Measurements from ENCODE around the gene ADCK1. TPM values are rescaled to one million over a fixed set of nuclear protein-coding genes. Genes with fewer than 3 reads are reported as not detected.
"Not testable (repeated sequence)": the region's sequence is repeated elsewhere in the genome, so short reads cannot be mapped to it uniquely, and the experiment has no call there.

The ADCK1 gene, protein sequence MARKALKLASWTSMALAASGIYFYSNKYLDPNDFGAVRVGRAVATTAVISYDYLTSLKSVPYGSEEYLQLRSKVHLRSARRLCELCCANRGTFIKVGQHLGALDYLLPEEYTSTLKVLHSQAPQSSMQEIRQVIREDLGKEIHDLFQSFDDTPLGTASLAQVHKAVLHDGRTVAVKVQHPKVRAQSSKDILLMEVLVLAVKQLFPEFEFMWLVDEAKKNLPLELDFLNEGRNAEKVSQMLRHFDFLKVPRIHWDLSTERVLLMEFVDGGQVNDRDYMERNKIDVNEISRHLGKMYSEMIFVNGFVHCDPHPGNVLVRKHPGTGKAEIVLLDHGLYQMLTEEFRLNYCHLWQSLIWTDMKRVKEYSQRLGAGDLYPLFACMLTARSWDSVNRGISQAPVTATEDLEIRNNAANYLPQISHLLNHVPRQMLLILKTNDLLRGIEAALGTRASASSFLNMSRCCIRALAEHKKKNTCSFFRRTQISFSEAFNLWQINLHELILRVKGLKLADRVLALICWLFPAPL
- 1 to 10 TPM; 4.2 to 5.6 (median 4.5) TPM for polyA plus RNA-seq

- WGBS, 3 donors = 0 to 1% (median 1%) methylated on average over 62 to 66 of the region's 66 CpGs
- peak within 1 kb of the TSS; percentile 85 for H3K27ac ChIP-seq (ENCODE audit: low read depth, low read length)
Observed at GRCh38 chr14:77799863-77800730, at the start of gene ADCK1. ADCK1 (plus strand) TSS chr14:77800109; CDS start chr14:77818979, 18,870 bp downstream.

DNA sequence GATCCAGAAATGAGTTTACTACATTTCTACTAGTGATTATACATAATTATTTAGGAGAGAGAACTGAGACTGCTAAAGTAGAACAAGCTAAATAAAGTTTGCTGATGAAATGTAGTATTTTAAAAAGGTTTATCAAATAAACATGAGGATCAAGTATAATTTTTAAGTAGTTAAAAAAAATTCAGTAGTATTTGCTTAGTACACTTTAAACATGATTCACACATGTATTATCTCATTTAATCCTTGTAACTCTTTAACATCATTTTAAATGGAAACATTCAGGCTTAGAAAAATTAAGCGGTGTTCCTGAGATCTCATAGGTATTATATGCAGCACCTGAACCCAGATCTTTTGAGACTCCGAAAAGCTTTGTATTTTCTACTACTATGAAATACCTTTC lies 47.6 kb upstream of the ADCK1 start:
- H3K27ac ChIP-seq (ENCODE audit: low read depth, low read length) = no peak overlapping the region
- WGBS, 3 donors = 96 to 97% (median 97%) methylated on average over 2 of the region's 2 CpGs

- 51 to 62% (median 58%) methylated on average over 3 of the region's 3 CpGs for WGBS, 3 donors
- H3K27ac ChIP-seq (ENCODE audit: low read depth, low read length) = no peak overlapping the region
Observed at GRCh38 chr14:77752799-77753516, 47.0 kb upstream of the ADCK1 start.

GRCh38 chr14:77760381-77761204 lies 39.3 kb upstream of the ADCK1 start, which contains the start of gene SNW1:
SNW1 (minus strand) TSS chr14:77761156; CDS start chr14:77761127, 29 bp downstream.
- 0% methylated on average over 60 of the region's 60 CpGs for WGBS, 3 donors
- H3K27ac ChIP-seq (ENCODE audit: low read depth, low read length) = no peak within 1 kb of the TSS

- whole genome bisulfite sequencing, 3 donors = 0 to 2% (median 1%) methylated on average over 24 of the region's 24 CpGs
- no peak overlapping the region for H3K27ac ChIP-seq (ENCODE audit: low read depth, low read length)
Observed at GRCh38 chr14:77761205-77761931, 38.5 kb upstream of the ADCK1 start.

- 60 to 78% (median 70%) methylated on average over 1 of the region's 1 CpG for WGBS, 3 donors
- H3K27ac ChIP-seq (ENCODE audit: low read depth, low read length) = no peak overlapping the region
Observed at GRCh38 chr14:77763316-77763715, 36.6 kb upstream of the ADCK1 start.

GRCh38 chr14:77763978-77764377 lies 35.9 kb upstream of the ADCK1 start:
- no peak overlapping the region for H3K27ac ChIP-seq (ENCODE audit: low read depth, low read length)
- WGBS, 3 donors = 81 to 92% (median 89%) methylated on average over 3 of the region's 3 CpGs

- WGBS, 3 donors = 28 to 57% (median 34%) methylated on average over 2 of the region's 2 CpGs
Observed at GRCh38 chr14:77768442-77769069, 31.4 kb upstream of the ADCK1 start.

DNA sequence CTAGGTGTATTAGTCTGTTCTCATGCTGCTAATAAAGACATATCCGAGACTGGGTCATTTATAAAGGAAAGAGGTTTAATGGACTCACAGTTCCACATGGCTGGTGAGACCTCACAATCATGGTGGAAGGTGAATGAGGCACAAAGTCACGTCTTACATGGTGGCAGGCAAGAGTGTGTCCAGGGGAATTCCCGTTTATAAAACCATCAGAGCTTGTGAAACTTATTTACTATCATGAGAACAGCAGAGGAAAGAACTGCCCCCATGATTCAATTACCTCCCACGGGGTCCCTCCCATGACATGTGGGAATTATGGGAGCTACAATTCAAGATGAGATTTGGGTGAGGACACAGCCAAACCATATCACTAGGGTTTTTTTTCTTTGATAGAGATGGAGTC lies 25.9 kb upstream of the ADCK1 start:
- WGBS, 3 donors = 77 to 86% (median 81%) methylated on average over 4 of the region's 4 CpGs

More at GRCh38 chr14:77768442-77769069, 31.4 kb upstream of the ADCK1 start:
- not testable (repeated sequence) for H3K27ac ChIP-seq (ENCODE audit: low read depth, low read length)

DNA sequence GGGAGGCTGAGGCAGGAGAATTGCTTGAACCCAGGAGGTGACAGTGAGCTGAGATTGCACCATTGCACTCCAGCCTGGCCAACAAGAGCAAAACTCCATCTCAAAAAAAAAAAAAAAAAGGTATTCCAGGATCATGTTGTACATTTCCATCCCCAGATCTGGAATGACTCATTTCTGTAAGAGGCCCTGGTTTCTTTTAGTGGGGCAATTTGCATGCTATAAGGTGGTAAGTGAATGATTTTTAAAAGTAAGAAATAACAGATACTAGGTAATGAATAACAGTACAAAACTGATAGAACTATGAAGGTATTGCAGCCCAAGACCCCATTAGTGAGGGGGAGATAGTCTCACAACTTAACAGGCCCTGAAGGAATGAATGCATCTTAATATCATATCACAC lies 17.7 kb upstream of the ADCK1 start:
- H3K27ac ChIP-seq (ENCODE audit: low read depth, low read length) = no peak overlapping the region

More for the DNA sequence above, 25.9 kb upstream of the ADCK1 start:
- H3K27ac ChIP-seq (ENCODE audit: low read depth, low read length) = not testable (repeated sequence)

GRCh38 chr14:77786148-77786547 lies 13.8 kb upstream of the ADCK1 start:
- 39 to 52% (median 45%) methylated on average over 4 of the region's 4 CpGs for WGBS, 3 donors
- no peak overlapping the region for H3K27ac ChIP-seq (ENCODE audit: low read depth, low read length)

DNA sequence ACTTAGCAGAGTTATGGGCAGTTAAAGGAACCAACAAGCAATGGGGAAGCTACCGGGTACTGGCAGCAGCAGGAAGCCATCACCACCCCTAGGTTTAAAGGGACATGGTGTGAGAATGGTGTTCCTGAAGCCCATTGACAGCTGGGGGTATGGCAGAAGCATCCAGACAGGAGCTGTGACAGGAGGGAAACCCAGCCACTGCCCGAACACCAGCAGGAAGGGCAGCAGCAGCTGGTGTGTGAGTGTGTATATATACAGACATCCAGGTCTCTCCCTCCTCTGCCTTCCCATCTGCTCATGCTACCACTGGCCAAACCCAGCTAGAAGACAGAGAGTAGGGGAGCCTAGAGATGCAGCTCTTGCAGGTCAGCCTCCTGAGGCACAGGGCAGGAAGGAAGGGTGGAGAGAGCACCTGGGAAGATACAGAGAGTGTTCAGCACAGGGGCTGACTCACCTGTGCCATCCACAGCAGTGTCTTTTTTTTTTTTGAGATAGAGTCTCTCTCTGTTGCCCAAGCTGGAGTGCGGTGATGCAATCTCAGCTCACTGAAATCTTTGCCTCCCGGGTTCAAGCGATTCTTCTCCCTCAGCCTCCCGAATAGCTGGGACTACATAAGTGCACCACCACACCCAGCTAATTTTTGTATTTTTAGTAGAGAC lies 9.2 kb upstream of the ADCK1 start:
- 70 to 72% (median 71%) methylated on average over 6 of the region's 6 CpGs for WGBS, 3 donors
- H3K27ac ChIP-seq (ENCODE audit: low read depth, low read length) = no peak overlapping the region

DNA sequence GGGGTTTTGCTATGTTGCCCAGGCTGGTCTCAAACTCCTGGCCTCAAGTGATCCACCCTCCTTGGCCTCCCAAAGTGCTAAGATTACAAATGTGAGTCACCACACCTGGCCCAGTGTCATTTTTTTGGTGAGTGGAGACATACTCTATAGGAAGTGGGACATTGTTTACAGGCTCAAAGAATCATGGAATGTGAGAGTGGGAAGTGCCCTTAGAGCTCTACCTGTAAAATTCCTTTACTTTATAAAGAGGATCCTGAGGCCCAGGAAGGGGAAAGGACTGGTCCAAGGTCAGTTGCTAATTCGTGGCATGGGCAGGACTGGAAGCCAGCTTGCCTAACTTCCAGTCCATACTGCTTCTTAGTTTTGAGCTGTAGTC lies 8.7 kb upstream of the ADCK1 start:
- 28 to 42% (median 36%) methylated on average over 1 of the region's 1 CpG for WGBS, 3 donors
- no peak overlapping the region for H3K27ac ChIP-seq (ENCODE audit: low read depth, low read length)

DNA sequence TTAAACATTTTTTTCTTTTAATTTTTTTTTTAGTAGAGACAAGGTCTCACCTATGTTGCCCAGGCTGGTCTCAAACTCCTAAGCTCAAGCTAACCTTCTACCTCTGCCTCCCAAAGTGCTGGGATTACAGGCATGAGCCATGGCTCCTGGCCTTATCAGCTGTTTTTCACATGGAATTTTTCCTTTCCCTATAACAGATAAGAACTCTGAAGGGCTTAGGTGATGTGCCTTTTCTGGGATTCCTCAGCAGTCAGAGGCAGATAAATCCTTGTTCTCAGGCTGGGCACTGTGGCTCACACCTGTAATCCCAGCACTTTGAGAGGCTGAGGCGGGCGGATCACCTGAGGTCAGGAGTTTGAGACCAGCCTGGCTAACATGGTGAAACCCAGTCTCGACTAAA lies 6.7 kb upstream of the ADCK1 start:
- H3K27ac ChIP-seq (ENCODE audit: low read depth, low read length) = not testable (repeated sequence)
- WGBS, 3 donors = 87 to 97% (median 89%) methylated on average over 3 of the region's 3 CpGs

GRCh38 chr14:77794357-77794756 lies 5.6 kb upstream of the ADCK1 start:
- H3K27ac ChIP-seq (ENCODE audit: low read depth, low read length) = no peak overlapping the region
- 62 to 77% (median 70%) methylated on average over 2 to 4 of the region's 4 CpGs for WGBS, 3 donors

DNA sequence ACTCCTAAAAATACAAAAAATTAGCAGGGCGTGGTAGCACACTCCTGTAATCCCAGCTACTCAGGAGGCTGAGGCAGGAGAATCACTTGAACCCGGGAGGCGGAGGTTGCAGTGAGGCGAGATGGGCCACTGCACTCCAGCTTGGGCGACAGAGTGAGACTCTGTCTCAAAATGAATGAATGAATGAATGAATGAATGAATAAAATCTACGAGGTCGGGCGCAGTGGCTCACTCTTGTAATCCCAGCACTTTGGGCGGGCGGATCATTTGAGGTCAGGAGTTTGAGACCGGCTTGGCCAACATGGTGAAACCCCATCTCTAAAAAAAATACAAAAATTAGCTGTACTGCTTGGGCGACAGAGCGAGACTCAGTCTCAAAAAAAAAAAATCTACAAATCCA lies 453 bp upstream of the ADCK1 start:
- WGBS, 3 donors = 71 to 77% (median 76%) methylated on average over 13 of the region's 13 CpGs
- H3K27ac ChIP-seq (ENCODE audit: low read depth, low read length) = not testable (repeated sequence)
